BLaER1 (cell line): Measurements from ENCODE around the gene PINLYP.

Experiments used
- H3K27ac ChIP-seq: shearing (Covaris generic); formaldehyde crosslinking; 2 replicates; pipeline ENCODE4 v1.8.1; 2022
- H3K27me3 ChIP-seq: shearing (Covaris generic); formaldehyde crosslinking; 2 replicates; pipeline ENCODE4 v1.8.1; 2022
- H3K36me3 ChIP-seq: shearing (Covaris generic); formaldehyde crosslinking; 2 replicates; pipeline ENCODE4 v1.8.1; 2022
- H3K4me1 ChIP-seq: shearing (Covaris generic); formaldehyde crosslinking; 2 replicates; pipeline ENCODE4 v1.8.1; 2022
- H3K4me2 ChIP-seq: shearing (Covaris generic); formaldehyde crosslinking; 2 replicates; pipeline ENCODE4 v1.8.1; 2022
- H3K4me3 ChIP-seq: shearing (Covaris generic); formaldehyde crosslinking; 2 replicates; pipeline ENCODE4 v1.8.1; 2022
- H3K9ac ChIP-seq: shearing (Covaris generic); formaldehyde crosslinking; 2 replicates; pipeline ENCODE4 v1.8.1; 2022
- H3K9me3 ChIP-seq: shearing (Covaris generic); formaldehyde crosslinking; 2 replicates; pipeline ENCODE4 v1.8.1; 2022
- H4K20me1 ChIP-seq: shearing (Covaris generic); formaldehyde crosslinking; 2 replicates; pipeline ENCODE4 v1.8.1; 2022
- Cebpa-rat ChIP-seq: shearing (Covaris generic); IDR thresholded peaks from 2 replicates; pipeline ENCODE4 v1.8.1; 2022

PINLYP gene

DNA sequence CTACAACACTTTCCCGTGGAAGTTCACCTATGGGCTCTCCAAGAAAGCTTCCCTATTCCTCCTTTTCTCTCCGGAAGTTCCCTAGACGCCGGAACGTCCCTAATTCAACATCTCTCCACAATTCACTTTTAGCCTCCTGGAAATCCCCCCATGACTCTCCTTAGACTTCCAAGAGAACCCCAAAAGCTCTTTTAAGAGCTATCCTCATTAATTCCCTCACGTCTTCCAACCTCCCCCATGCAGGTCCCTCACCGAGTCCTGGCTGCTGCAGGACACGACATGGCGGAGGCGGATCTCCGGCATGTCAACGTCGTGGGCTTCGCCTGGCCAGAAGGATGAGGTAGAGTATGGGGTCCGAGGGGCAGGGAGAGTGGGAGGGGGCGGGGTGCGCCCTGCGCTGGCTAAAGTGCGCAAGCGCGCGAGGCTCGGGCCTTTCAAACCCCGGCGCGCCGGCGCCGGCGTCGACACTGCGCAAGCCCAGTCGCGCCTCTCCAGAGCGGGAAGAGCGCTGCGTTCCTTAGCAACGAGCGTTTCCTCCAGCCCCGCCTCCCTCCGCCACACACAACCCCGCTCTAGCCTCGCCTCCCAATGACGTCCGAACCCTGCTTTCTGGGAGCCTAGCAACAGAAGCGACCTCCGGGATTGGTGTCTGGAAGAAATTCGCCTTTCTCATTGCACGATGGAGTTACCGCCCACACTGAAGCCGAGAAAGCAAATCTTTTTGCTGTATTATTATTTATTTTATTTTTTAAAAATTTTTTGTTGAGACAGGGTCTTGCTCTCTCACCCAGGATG is at the start of gene PINLYP, which contains the start of gene XRCC1:
PINLYP (plus strand) TSS at position 646 of the 795 bp plus-strand sequence. CDS start 1,391 bp downstream, outside the sequence.
XRCC1 (minus strand) TSS at position 372 of the 795 bp plus-strand sequence; CDS start at position 303, 69 bp downstream.
- Histone ChIP-seq H3K27ac (peak within 1 kb of the TSS; percentile 71), H3K4me2 (peak within 1 kb of the TSS; percentile 89)

DNA sequence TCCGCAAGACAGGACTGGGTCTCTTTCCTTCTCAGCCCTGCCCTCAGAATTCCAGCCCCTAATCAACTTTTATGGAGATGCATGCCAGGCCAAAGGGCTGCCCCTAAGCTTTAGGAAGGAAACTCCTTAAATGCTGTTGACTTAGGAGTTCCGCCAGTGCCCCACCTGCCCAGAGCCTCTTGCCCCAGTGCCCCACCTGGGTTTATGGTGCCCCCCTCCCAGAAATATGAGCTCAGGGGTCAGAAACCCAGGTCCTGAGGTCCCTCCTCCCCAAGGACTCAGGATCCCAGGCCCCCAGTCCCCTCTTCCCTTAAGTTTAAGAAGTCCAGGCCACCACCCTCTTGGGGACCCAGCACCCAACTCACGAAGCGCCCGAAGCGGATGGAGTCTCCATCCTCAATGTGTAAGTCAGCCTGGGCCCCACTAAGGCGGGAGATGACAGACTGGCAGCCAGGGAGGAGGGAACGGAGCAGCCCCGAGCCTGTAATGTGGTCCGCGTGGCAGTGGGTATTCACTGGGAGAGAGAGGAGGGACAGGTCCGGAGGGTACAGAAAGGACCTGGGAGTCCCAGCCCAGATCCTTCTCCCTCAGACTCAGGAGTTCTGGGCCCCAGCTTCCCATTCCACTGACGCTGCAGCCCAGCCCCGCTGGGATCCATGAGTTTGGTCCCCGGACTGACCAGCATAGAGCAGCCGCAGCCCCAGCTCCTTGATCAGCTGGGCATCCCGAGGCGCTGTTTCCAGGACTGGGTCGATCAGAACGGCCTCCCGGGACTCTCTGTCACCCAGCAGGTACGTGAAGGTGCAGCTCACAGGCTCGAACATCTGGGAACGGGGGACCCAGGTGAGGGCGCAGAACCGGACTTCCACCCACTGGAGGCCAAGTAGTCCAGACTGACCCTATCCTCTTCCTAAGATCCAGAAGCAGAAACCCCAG is 49.5 kb upstream of the PINLYP start:
- Histone ChIP-seq H3K9ac (peak overlapping the region; percentile 88), H3K36me3 (peaks cover 19% of the 10 kb centered on the region; the same call in 1 of the 2 replicates), H3K27me3 (no peaks in the 10 kb centered on the region), H4K20me1 (peaks cover 15% of the 10 kb centered on the region), H3K9me3 (no peaks in the 10 kb centered on the region), H3K27ac (peak overlapping the region; percentile 78), H3K4me3 (peak overlapping the region; percentile 87), H3K4me1 (peaks cover 35% of the 10 kb centered on the region), H3K4me2 (peak overlapping the region; percentile 91)
- TF ChIP-seq Cebpa-rat, result no peak

More for the DNA sequence above, at the start of gene PINLYP, which contains the start of gene XRCC1:
- Histone ChIP-seq H3K9ac (peak within 1 kb of the TSS; percentile 79), H4K20me1 (no peaks in the 10 kb centered on the region), H3K4me3 (peak within 1 kb of the TSS; percentile 81), H3K9me3 (no peaks in the 10 kb centered on the region), H3K36me3 (peaks cover 30% of the 10 kb centered on the region), H3K27me3 (no peaks in the 10 kb centered on the region), H3K4me1 (peaks cover 54% of the 10 kb centered on the region)
- TF ChIP-seq Cebpa-rat, result no peak

DNA sequence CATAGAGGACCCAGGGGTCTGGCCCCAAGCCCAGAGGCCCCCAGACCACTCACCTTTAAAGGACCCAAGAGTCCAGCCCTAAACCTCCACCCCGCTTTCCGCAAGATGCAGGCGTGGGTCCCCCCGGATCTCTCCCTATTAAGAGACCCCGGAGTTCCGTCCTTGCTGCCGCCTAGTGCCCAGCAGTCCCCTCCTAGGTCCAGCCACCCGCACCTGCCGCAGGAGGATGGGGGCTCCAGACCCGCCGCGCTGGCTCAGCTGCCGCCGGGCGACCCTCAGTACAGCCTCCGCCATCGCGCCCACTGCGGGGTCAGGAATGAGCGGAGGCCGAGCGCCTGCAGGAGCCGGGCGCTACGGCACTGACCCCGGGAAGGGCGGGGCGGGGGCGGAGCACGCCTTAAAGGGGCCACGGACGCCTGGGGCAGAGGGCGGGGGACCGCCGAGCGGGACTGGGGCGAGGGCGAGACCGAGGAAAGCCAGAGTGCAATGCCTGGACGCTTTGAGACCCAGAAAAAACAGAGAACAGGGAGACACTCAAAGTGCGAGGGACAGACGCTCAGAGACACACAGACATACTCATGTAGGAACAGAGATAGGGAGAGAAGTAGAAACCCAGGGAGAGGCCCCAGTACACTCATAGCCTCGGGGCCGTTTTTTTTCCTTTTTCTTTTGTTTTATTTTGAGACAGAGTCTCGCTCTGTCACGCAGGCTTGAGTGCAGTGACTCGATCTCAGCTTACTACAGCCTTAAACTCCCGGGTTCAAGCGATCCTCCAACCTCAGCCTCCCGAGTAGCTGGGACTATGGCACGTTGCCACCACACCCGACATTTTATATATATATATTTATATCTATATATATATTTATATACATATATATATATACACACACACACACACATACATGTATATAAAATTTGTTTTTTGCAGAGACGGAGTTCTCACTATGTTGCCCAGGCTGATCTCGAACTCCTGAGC is 48.4 kb upstream of the PINLYP start, which contains the start of gene ETHE1:
ETHE1 (minus strand) TSS at position 318 of the 976 bp plus-strand sequence; CDS start at position 294, 24 bp downstream.
- Histone ChIP-seq H3K4me2 (peak within 1 kb of the TSS; percentile 91), H3K4me3 (peak within 1 kb of the TSS; percentile 87), H3K4me1 (peaks cover 46% of the 10 kb centered on the region), H3K9me3 (no peaks in the 10 kb centered on the region), H3K27me3 (no peaks in the 10 kb centered on the region), H3K27ac (peak within 1 kb of the TSS; percentile 78), H3K36me3 (peaks cover 10% of the 10 kb centered on the region; the same call in 1 of the 2 replicates), H4K20me1 (peaks cover 15% of the 10 kb centered on the region), H3K9ac (peak within 1 kb of the TSS; percentile 88)
- no peak for TF ChIP-seq Cebpa-rat

DNA sequence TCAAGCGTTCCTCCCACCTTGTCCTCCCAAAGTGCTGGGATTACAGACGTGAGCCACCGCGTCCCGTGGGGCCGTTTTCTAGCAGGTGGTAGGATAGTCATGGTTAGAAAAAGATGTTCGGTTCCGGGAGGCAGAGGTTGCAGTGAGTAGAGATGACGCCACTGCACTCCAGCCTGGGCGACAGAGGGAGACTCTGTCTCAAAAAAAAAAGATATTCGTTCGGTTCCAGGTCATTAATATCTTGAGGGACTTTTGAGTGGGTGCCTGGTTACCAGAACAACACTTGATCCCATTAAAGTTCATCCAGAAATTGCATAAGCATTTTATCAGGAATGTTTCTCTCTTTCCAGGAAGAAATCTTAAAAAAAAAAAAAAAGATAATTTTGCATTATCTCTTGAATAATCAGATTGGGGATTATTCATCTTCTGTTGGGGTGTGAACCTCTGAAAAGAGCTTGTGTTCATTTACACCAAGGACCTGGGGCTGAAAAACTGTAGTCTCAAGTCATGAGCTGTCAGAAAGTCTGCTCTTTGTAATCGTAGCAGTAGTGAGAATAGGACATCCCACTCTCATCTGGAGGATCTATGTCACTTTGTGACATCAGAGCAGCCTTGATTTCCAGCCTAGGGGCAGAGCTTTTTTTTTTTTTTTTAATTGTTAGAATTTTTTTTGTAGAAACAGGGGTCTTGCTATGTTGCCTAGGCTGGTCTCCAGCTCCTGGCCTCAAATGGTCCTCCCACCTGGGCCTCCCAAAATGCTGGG is 47.6 kb upstream of the PINLYP start:
- H3K4me1 ChIP-seq, result peaks cover 51% of the 10 kb centered on the region
- no peak for TF ChIP-seq Cebpa-rat
- peaks cover 2% of the 10 kb centered on the region; the same call in 1 of the 2 replicates for H3K36me3 ChIP-seq
- peak overlapping the region; percentile 78 for H3K27ac ChIP-seq
- peak overlapping the region; percentile 88 for H3K9ac ChIP-seq
- H4K20me1 ChIP-seq, result peaks cover 15% of the 10 kb centered on the region
- peak overlapping the region; percentile 87 for H3K4me3 ChIP-seq
- H3K27me3 ChIP-seq, result no peaks in the 10 kb centered on the region
- H3K9me3 ChIP-seq, result no peaks in the 10 kb centered on the region
- H3K4me2 ChIP-seq, result peak overlapping the region; percentile 91

DNA sequence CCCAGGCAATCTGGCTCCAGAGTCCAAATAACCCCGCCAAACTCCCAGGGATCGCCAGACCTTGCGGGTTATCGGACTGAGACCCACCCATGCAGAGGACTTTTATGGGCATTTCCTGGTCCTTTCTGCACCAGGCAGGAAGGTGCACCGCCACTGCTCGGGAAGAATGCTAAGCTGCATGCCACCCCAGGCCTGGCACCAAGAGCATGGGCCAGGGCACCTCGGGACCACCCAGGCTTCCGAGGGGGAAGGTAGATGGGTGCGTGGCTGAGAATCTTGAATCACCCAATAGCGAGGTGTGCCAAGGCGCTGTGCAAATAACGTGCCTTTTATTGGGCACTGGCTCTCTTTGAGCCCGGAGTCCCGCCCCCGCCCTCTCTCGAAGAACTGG is 43.0 kb upstream of the PINLYP start:
- no peak for TF ChIP-seq Cebpa-rat
- Histone ChIP-seq H3K9ac (peak overlapping the region; percentile 77), H3K27ac (peak overlapping the region; percentile 82), H3K4me3 (peak overlapping the region; percentile 72), H3K4me1 (peaks cover 35% of the 10 kb centered on the region), H3K4me2 (peak overlapping the region; percentile 95), H3K9me3 (no peaks in the 10 kb centered on the region), H3K36me3 (peaks cover 14% of the 10 kb centered on the region), H4K20me1 (no peaks in the 10 kb centered on the region), H3K27me3 (no peaks in the 10 kb centered on the region)

DNA sequence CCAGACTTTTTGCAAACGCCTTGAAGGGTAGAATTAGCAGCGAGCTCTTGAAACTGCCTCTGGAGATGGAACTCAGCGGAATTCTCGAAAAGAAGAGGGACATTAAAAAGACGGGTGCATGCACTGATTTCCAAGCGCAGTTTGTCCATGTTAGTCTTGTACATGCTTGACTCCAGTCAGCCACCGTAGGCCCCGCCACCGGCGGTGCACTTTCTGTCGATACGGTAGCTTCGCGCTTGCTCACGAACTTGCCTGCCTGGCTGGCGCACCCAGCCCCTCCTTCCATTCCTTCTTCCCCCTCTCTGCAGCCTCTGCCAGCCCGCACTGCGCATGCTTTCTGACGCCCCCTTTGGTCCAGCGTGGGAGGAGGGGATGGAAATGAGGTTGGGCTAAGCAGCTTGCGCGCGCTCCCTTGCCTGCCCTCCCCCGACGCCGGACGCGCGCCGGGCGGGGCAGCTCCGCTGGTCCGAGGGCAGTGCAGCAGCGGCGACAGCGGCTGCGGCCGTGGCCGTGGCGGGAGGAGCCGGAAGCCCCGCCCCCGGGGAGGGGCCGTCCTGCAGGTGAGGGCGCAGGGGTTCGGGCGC is 42.5 kb upstream of the PINLYP start, which contains the start of gene ZNF575:
ZNF575 (plus strand) TSS at position 227 of the 584 bp plus-strand sequence. CDS start 1,235 bp downstream, outside the sequence.
- Histone ChIP-seq H3K9ac (peak within 1 kb of the TSS; percentile 77), H3K9me3 (peaks cover 4% of the 10 kb centered on the region; the same call in 1 of the 2 replicates), H3K4me3 (peak within 1 kb of the TSS; percentile 72), H4K20me1 (no peaks in the 10 kb centered on the region), H3K36me3 (peaks cover 19% of the 10 kb centered on the region), H3K27me3 (no peaks in the 10 kb centered on the region), H3K4me2 (peak within 1 kb of the TSS; percentile 95), H3K4me1 (peaks cover 30% of the 10 kb centered on the region), H3K27ac (peak within 1 kb of the TSS; percentile 82)
- TF ChIP-seq Cebpa-rat, result no peak

DNA sequence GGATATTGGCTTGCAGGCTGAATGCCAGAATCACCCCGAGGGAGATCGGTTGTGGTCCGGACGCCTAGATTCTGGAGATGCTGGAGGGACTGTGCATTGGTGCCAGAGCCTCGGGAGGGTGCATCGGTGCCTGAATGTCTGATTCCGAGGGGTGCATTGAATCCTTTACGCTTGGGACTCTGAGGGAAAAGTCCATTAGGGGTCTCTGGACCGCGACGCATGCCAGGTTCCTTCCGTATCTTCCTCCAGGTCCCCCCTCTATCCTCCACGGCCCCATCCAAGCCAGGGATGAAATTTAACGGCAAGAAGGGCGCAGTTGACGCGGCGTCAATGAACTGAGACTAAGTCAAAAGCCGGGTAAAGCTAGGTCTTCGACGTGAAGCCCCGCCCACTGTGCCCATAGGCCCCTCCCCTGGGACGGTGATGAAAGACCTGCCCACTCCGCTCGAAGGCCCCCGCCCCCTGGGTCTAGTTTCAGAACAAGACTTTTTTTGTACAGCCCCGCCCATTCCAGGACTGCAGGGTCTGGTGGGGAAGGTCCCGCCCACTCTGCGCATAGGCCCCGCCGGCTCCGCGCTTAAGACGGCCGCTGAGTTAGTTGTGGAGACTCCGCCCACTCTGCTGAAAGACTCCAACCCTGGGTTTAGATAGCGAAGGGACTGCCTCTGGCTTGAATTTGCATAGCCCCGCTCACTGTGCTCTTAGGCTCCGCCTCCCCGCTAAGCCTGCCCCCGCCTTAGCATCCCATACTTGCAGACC is 41.9 kb upstream of the PINLYP start:
- Histone ChIP-seq H3K36me3 (peaks cover 26% of the 10 kb centered on the region), H4K20me1 (no peaks in the 10 kb centered on the region), H3K4me3 (peak overlapping the region; percentile 72), H3K9me3 (peaks cover 10% of the 10 kb centered on the region), H3K4me1 (peaks cover 25% of the 10 kb centered on the region), H3K4me2 (peak overlapping the region; percentile 95), H3K27ac (peak overlapping the region; percentile 82), H3K27me3 (no peaks in the 10 kb centered on the region), H3K9ac (peak overlapping the region; percentile 77)
- peak; percentile 85 for TF ChIP-seq Cebpa-rat
